Nephron (organoid): Measurements from ENCODE around the gene PDE3A.

ENCODE experiments used
- H3K27ac Mint-ChIP-seq, 3 experiments: 2 replicates each; pipeline ENCODE4 v1.8.0; 2020; ENCODE audit warnings: mixed read lengths in 3 of 3, mild to moderate bottlenecking in 2 of 3, moderate library complexity in 1 of 3
- H3K27me3 Mint-ChIP-seq: 2 replicates; pipeline ENCODE4 v1.8.0; 2021; ENCODE audit warnings: low read depth, mild to moderate bottlenecking, moderate library complexity, mixed read lengths
- H3K36me3 Mint-ChIP-seq: 2 replicates; pipeline ENCODE4 v1.8.0; 2020; ENCODE audit warnings: low read depth, mixed read lengths
- H3K4me1 Mint-ChIP-seq: 2 replicates; pipeline ENCODE4 v1.8.0; 2020; ENCODE audit warnings: mixed read lengths
- H3K4me3 Mint-ChIP-seq, 3 experiments: 2 replicates each; pipeline ENCODE4 v1.8.0; 2020; ENCODE audit warnings: mild to moderate bottlenecking in 3 of 3, mixed read lengths in 3 of 3, moderate library complexity in 2 of 3
- H3K9me3 Mint-ChIP-seq: 2 replicates; pipeline ENCODE4 v1.8.0; 2020; ENCODE audit warnings: mixed read lengths
- TF ChIP-seq, protein P1 (sequence below), 3 experiments: fragments of 200-600 bp; sonication (generic); IDR thresholded peaks; one replicate each; pipeline ENCODE4 v1.5.0; 2021; ENCODE audit warnings: antibody characterized with exemption in 3 of 3; ENCODE audit not compliant: unreplicated experiment in 3 of 3

PDE3A gene

DNA sequence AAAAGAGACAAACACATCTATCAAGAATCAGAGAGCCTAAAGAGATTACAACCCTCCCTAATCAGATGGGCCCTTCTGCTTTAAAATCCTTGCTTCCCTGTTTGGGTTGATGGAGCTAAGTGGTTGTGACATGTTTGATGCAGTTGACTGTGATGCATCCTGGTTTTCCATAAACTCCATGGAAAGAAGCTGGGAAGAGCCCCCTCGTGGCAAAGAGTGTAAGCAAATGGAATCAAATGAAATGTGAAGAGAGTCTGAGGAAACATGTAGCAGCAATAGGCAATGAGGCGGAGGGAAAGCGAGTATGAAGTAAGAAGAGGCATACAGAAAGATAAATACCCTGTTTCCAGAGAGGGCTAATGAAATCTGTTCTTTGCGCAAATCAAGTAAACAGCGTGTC lies 256.4 kb downstream of the PDE3A start:
- Mint-ChIP-seq H3K36me3 (peaks cover 15% of the 10 kb centered on the region), H3K27me3 (no peaks in the 10 kb centered on the region)

DNA sequence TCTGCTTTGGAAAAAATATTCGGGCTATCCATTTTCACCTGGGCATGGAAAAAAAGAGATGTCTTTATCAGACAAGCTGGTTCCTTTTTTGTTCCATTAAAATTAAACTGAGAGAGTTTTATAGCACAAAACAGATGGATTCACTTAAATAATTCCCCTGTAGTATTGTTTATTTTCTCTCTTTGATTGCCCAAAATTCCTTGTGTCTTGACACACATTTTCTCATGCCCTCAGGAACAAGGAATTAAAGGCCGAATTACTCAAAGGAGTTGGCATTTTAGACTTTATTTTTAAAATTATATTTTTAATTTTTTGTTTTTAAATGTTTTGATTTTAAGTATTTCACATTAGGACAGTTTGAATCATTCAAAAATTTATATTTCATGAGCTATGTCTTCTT lies 257.2 kb downstream of the PDE3A start:
- Mint-ChIP-seq H3K27ac (no peak overlapping the region), H3K4me3 (no peak overlapping the region), H3K36me3 (peaks cover 12% of the 10 kb centered on the region), H3K27me3 (no peaks in the 10 kb centered on the region), H3K9me3 (no peaks in the 10 kb centered on the region), H3K4me1 (peaks cover 16% of the 10 kb centered on the region)
- TF ChIP-seq, protein P1, sequence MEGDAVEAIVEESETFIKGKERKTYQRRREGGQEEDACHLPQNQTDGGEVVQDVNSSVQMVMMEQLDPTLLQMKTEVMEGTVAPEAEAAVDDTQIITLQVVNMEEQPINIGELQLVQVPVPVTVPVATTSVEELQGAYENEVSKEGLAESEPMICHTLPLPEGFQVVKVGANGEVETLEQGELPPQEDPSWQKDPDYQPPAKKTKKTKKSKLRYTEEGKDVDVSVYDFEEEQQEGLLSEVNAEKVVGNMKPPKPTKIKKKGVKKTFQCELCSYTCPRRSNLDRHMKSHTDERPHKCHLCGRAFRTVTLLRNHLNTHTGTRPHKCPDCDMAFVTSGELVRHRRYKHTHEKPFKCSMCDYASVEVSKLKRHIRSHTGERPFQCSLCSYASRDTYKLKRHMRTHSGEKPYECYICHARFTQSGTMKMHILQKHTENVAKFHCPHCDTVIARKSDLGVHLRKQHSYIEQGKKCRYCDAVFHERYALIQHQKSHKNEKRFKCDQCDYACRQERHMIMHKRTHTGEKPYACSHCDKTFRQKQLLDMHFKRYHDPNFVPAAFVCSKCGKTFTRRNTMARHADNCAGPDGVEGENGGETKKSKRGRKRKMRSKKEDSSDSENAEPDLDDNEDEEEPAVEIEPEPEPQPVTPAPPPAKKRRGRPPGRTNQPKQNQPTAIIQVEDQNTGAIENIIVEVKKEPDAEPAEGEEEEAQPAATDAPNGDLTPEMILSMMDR (IDR thresholded peaks at IDR 0.05; ENCODE audit: unreplicated experiment in 3 of 3): no peak

More for the DNA sequence above, 256.4 kb downstream of the PDE3A start:
- Mint-ChIP-seq H3K27ac (no peak overlapping the region), H3K4me1 (peaks cover 17% of the 10 kb centered on the region), H3K4me3 (no peak overlapping the region), H3K9me3 (no peaks in the 10 kb centered on the region)
- TF ChIP-seq, protein P1 (IDR thresholded peaks at IDR 0.05; ENCODE audit: unreplicated experiment in 3 of 3): peak; percentile 46 to 54 (median 46)

DNA sequence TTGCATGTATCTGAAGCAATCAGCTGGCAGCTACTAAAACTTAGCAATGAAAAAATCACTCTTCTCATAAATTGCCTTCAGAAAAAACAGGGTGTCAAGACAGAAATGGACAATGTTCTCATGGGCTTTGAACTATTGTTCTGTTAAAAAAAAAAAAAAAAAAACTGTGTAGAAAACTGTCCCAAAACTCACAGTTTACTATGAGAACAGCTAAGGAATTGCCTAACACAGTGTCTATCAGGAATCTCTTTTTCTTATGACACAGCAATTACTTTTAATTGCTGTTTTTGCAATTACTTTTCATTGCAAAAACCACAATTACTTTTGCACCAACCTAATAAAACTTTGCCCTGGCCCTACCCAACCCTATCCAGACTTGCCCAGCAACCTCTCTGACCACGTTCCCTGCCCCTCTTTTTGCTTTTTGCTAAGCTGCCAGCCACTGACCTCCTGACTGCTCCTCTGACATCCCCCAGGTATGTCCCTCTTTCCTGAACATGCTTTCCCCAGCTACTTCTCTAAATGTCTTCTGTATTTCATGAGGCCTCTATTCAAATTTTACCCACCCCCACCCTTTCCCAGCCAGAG lies 258.8 kb downstream of the PDE3A start:
- Mint-ChIP-seq H3K9me3 (no peaks in the 10 kb centered on the region), H3K27me3 (no peaks in the 10 kb centered on the region), H3K36me3 (peaks cover 3% of the 10 kb centered on the region), H3K4me1 (peaks cover 16% of the 10 kb centered on the region), H3K4me3 (no peak overlapping the region), H3K27ac (peak overlapping the region in 2 of 3 experiments; percentile 7 to 26)
- TF ChIP-seq, protein P1 (IDR thresholded peaks at IDR 0.05; ENCODE audit: unreplicated experiment in 3 of 3): no peak

DNA sequence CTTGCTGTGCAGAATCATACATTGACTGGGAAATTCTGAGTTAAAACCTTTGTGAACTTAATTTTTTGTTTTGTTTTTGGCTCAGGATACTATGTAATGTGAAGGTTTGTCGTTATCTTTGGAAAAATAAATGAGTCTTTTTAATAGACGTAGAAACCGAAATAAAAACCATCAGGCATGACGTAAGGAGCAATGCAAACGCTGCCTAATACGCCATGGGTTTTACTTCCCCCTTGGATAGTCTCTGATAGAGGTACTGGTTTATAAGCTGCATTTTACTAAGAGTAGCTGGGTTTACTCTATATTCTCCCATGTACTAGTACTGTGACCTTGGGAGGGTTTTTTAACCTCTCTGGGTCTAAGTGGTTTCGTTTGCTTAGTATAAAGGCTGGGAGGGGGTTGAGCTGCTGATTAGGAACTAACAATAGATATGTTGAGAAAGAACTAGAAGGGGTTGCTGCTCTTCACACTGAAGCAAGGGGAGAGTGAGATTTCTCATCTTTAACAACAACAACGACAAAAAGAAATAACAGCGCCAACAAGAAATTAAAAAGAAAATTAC lies 260.0 kb downstream of the PDE3A start:
- Mint-ChIP-seq H3K4me1 (peaks cover 16% of the 10 kb centered on the region), H3K36me3 (no peaks in the 10 kb centered on the region), H3K27me3 (no peaks in the 10 kb centered on the region), H3K27ac (peak overlapping the region; percentile 29 to 91 (median 61)), H3K9me3 (no peaks in the 10 kb centered on the region), H3K4me3 (no peak overlapping the region)
- TF ChIP-seq, protein P1 (IDR thresholded peaks at IDR 0.05; ENCODE audit: unreplicated experiment in 3 of 3): no peak

GRCh38 chr12:20628999-20629398 lies 260.7 kb downstream of the PDE3A start:
- Mint-ChIP-seq H3K4me3 (no peak overlapping the region), H3K27me3 (no peaks in the 10 kb centered on the region), H3K9me3 (no peaks in the 10 kb centered on the region), H3K36me3 (no peaks in the 10 kb centered on the region), H3K27ac (peak overlapping the region; percentile 61 to 93 (median 91)), H3K4me1 (peaks cover 16% of the 10 kb centered on the region)
- TF ChIP-seq, protein P1 (IDR thresholded peaks at IDR 0.05; ENCODE audit: unreplicated experiment in 3 of 3): no peak
